HG02981 (cell line): ENCODE measurements around the gene CA11.
"Not testable (repeated sequence)": the region's sequence is repeated elsewhere in the genome, so short reads cannot be mapped to it uniquely, and the experiment has no call there.

Experiments
- ATAC-seq: cut with Tn5 transposase; IDR thresholded peaks from one replicate; pipeline ENCODE4 v1.9.1; 2021; ENCODE audit warnings: mild to moderate bottlenecking, moderate library complexity; ENCODE audit not compliant: unreplicated experiment

CA11 gene

DNA sequence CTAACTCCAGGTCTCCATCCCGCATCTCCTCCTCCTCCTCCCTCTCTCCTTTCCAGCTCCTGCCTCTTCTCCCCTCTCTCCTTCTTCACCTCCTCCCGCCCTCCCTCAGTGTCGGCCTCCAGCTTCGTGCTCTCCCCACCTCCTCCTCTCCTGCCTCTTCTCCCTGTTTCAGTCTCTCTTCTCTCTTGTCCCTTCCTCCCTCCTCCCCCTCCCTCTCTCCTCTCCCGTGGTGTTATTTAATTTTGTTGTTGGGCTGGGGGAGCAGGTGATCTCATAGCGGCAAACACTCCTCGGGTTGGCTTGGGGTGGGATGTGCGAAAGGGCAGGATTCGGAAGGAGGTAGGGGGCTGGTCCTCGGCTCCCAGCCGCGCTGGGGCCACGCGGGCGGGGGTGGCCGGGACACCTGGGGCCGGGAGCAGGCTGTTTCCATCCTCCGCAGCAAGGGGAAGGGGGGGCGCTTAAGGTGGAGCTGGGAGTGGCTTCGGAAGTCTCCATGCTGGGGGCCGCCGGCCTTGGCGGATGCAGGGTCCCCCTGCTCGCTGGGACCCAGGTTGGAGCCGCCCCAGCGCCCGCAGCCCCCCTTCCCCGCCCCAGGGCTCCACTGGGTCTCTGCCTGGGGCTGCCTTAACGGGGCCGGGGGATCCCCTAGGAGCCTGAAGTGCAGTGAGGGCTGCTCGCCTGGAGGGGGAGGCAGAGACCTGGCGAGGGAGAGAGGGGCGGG lies at the start of gene CA11:
CA11 (minus strand) TSS at position 187 of the 721 bp plus-strand sequence. CDS start 555 bp downstream, outside the sequence.
- ATAC-seq: peak; percentile 76

DNA sequence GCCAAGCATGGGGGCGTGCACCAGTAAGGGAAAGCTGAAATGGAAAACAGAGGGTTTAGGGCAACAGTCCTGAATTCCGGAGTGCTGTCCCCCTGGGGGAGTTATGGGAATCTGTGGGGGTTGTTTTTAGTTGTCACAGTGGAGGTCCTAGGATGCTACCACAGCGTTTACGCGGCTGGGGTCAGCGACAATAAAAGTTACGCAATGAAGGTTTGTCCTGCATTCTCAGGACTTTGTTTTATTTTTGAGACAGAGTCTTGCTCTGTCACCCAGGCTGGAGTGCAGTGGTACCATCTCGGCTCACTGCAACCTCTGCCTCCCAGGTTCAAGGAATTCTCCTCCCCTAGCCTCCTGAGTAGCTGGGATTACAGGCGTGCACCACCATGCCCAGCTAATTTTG lies 47.6 kb upstream of the CA11 start:
- not testable (repeated sequence) for ATAC-seq

DNA sequence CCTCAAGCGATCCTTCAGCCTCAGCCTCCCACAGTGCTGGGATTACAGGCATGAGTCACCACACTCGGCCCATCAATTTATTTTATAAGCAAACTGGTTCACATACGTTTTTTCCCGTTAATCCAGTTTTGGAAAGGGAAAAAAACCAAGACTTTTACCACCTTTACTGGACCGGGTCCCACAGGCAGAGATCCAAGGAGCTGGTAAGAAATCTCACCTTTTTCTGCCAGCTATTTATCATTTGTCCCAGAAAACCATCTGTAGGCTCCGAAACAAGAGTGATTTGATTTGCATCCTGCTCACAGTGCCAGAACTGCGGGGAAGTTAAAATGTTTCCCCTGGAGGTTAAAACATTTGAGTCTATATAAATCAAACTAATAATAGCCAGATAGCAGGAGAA lies 43.5 kb upstream of the CA11 start:
- no peak for ATAC-seq

- ATAC-seq: no peak
Measured at GRCh38 chr19:48687776-48688175, 41.8 kb upstream of the CA11 start.

GRCh38 chr19:48686637-48687036 lies 40.6 kb upstream of the CA11 start:
- ATAC-seq: not testable (repeated sequence)

- no peak for ATAC-seq
Measured at GRCh38 chr19:48686088-48686487, 40.1 kb upstream of the CA11 start.

DNA sequence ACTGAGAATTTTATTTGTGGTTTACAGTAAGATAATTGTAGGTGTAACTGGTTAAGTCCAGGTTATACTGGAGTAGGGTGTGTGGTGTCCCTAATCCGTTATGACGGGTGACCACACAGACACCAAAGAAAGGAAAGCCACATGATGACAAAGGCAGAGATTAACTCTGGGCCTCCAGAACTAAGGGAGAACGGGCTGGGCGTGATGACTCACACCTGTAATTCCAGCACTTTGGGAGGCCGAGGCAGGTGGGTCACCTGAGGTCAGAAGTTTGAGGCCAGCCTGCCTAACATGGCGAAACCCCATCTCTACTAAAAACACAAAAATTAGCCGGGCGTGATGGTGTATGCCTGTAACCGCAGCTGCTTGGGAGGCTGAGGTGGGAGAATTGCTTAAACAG lies 39.6 kb upstream of the CA11 start:
- ATAC-seq: no peak

GRCh38 chr19:48683349-48683748 lies 37.4 kb upstream of the CA11 start:
- no peak for ATAC-seq

- ATAC-seq: no peak
Measured at GRCh38 chr19:48681127-48681470, 35.1 kb upstream of the CA11 start.

GRCh38 chr19:48680436-48681126 lies 34.6 kb upstream of the CA11 start:
- ATAC-seq: no peak

- ATAC-seq: not testable (repeated sequence)
Measured at GRCh38 chr19:48680006-48680405, 34.0 kb upstream of the CA11 start.

DNA sequence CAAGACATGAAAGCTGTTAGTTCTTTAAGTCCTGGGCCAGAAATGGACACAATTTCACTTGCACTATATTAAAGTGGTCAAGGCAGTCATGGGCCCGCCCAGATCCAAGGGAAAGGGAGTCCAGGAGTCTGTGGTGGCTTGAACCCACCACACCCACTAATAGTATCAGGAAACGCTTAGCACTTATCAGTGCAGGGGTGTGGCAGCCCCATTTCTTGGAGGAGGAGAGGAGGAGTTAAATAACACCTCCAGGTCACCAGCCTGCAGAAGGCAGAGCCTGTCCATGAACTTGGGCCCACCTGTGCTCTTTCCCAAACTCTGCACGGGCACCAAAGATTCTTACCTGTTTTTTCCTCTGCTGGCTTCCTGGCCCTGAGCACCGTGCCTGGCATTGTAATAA lies 32.2 kb upstream of the CA11 start:
- no peak for ATAC-seq

DNA sequence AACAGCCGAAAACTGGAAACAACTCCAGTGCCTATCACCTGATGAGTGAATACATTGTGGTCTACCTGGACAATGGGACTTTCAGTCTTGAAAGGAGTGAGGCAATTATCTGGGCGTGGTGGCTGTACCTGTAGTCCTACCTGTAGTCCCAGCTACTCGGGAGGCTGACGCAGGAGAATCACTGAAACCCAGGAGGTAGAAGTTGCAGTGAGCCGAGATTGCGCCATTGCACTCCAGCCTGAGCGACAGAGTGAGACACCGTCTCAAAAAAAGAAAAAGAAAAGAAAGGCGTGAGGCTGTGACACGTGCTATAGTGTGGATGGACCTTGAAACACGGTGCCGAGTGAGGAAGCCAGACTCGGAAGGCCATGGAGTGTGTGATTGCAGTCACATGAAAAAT lies 30.9 kb upstream of the CA11 start:
- ATAC-seq: no peak

- no peak for ATAC-seq
Measured at GRCh38 chr19:48676487-48676886, 30.5 kb upstream of the CA11 start.

- ATAC-seq: no peak
Measured at GRCh38 chr19:48674921-48675824, 29.2 kb upstream of the CA11 start.

GRCh38 chr19:48674216-48674809 lies 28.3 kb upstream of the CA11 start:
- ATAC-seq: no peak

DNA sequence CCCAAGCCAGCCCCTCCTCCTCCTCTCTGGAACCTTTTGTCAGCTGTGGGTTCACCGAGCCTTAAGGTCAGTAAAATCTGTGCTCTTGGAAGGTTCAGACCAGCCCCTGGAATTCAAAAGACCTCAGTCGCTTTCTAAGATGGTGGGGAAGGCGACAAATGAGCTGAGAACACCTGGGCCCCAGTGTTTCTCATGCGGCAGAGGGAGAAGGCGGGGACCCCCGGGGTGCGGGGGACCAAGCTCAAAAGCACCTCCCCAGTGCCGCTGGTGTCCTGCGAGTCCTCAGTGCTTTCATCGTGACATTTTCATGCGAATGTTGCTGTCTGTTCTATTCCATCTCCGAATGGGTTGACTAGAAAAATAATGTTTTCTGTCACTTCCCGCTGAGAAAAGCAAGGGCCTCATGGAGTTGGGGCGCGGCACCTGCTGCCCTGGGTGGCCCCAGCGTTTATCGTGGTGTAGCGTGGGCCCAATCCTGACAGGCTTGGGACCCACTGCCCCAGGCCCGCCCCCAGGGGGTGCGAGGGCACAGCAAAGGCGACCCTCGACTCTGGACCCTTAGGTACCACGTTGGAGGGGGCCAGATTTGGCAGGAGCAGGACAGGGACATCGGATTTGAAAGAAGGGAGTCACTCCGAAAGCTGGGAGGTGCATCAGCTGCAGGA lies 27.6 kb upstream of the CA11 start:
- no peak for ATAC-seq

DNA sequence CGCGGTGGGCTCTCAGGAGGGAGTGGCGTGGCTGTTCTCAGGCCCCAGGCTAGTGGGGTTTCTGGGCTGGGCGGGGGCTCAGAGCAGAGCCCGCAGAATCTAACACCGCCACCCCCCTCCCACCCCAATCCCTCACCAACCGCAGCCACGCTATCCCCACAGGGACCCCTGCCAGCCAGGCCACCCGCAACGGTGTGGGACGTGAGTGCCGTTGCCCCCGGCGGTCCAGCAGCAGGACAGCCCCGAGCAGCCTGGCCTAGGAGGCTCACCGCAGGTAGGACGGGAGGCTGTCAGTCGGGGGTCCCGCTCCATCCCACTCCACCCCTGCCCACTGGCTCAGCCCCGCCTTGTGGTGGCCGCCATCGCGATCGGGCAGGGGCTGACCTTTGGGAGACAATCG lies 27.0 kb upstream of the CA11 start, which contains the start of gene NTN5:
NTN5 (minus strand) TSS at position 24 of the 400 bp plus-strand sequence. CDS start 2,031 bp downstream, outside the sequence.
- ATAC-seq: no peak

DNA sequence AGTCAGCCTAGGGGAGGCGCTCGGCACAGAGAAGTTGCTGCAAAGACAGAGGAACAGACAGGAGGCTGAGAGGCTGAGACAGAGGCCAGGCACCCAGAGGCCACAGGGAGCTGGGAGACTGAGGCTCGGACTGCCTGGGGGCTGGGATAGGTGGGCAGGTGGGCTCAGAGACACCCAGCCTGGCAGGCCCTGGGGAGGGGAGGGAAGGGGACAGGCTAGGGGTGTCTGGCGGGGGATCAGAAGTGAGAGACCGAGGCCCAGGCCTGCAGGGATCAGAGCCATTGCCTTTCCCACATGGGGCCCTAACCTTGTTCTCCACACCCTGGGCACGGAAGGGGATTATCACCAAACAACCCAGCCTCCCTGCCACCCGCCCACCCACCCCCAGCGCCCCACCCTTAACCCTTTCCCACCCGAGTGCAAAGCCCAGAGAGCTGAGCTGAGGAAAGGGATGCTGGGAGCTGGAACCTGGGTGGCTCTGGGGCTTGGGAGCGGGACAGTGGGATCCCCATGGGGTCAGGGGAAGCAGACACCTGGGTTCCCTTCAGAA lies 25.5 kb upstream of the CA11 start:
- ATAC-seq: no peak
